Neural cell (in vitro differentiated cells): Measurements from ENCODE around the gene KCTD3. TPM values are rescaled to one million over a fixed set of nuclear protein-coding genes. Genes with fewer than 3 reads are reported as not detected.

ENCODE experiments used
- H2AFZ ChIP-seq: fragments of 200-600, 300-800 bp; sonication (generic), shearing (Covaris generic); 2 replicates; pipeline ENCODE4 v1.6.0; 2014; ENCODE audit warnings: low read depth, mild to moderate bottlenecking, antibody characterized with exemption, low read length, moderate library complexity
- H3F3A ChIP-seq: fragments of 200-600 bp; shearing (Covaris generic); 2 replicates; pipeline ENCODE4 v1.6.1; 2016; ENCODE audit warnings: mild to moderate bottlenecking, moderate library complexity, mixed read lengths, antibody characterized with exemption, low read length; ENCODE audit not compliant: insufficient read depth, poor library complexity, severe bottlenecking
- H3K27ac ChIP-seq: fragments of 200-600, 300-800 bp; sonication (generic), shearing (Covaris generic); 2 replicates; pipeline ENCODE4 v1.5.1; 2014; ENCODE audit warnings: mild to moderate bottlenecking, low read length, moderate library complexity
- H3K27me3 ChIP-seq: fragments of 300-800, 200-600 bp; sonication (generic), shearing (Covaris generic); 2 replicates; pipeline ENCODE4 v1.6.0; 2014; ENCODE audit warnings: mild to moderate bottlenecking, low read depth, low read length, moderate library complexity; ENCODE audit not compliant: insufficient read depth
- H3K36me3 ChIP-seq: fragments of 300-800, 200-600 bp; sonication (generic), shearing (Covaris generic); 2 replicates; pipeline ENCODE4 v1.5.1; 2014; ENCODE audit warnings: mild to moderate bottlenecking, antibody characterized with exemption, low read length, moderate library complexity; ENCODE audit not compliant: insufficient read depth
- H3K4me2 ChIP-seq: fragments of 300-800, 200-600 bp; sonication (generic), shearing (Covaris generic); 2 replicates; pipeline ENCODE4 v1.6.0; 2014; ENCODE audit warnings: mild to moderate bottlenecking, low read length
- H3K4me3 ChIP-seq: fragments of 300-800, 200-600 bp; sonication (generic), shearing (Covaris generic); 2 replicates; pipeline ENCODE4 v1.5.1; 2014; ENCODE audit warnings: mild to moderate bottlenecking, low read length, moderate library complexity
- H3K79me2 ChIP-seq: fragments of 200-600 bp; shearing (Covaris generic); replicated peaks from 2 replicates; pipeline ENCODE4 v1.6.0; 2014; ENCODE audit warnings: mild to moderate bottlenecking, low read length, moderate library complexity; ENCODE audit not compliant: insufficient read depth
- H3K9ac ChIP-seq: fragments of 300-800, 200-600 bp; sonication (generic), shearing (Covaris generic); 2 replicates; pipeline ENCODE4 v1.6.1; 2016; ENCODE audit warnings: mild to moderate bottlenecking, low read length, mixed read lengths
- H3K9me2 ChIP-seq: fragments of 200-600 bp; shearing (Covaris generic); 2 replicates; pipeline ENCODE4 v1.6.1; 2016; ENCODE audit warnings: mild to moderate bottlenecking, low read length, mixed read lengths; ENCODE audit not compliant: insufficient read depth
- H3K9me3 ChIP-seq: fragments of 200-600, 300-800 bp; sonication (generic), shearing (Covaris generic); 2 replicates; pipeline ENCODE4 v1.6.1; 2016; ENCODE audit warnings: mild to moderate bottlenecking, mixed run types, low read length, moderate library complexity, mixed read lengths
- H4K20me1 ChIP-seq: fragments of 200-600 bp; shearing (Covaris generic); 2 replicates; pipeline ENCODE4 v1.6.1; 2016; ENCODE audit warnings: mild to moderate bottlenecking, mixed run types; ENCODE audit not compliant: insufficient read depth
- EP300 ChIP-seq: fragments of 450-650 bp; conservative IDR thresholded peaks from 2 replicates; pipeline ENCODE4 v1.6.1; 2014; ENCODE audit warnings: antibody characterized with exemption, mild to moderate bottlenecking, moderate library complexity; ENCODE audit not compliant: poor library complexity, severe bottlenecking
- EZH2 ChIP-seq: fragments of 200-600, 300-800 bp; shearing (Covaris generic), sonication (generic); IDR thresholded peaks from 2 replicates; pipeline ENCODE4 v1.6.1; 2014; ENCODE audit warnings: antibody characterized with exemption, low read length, borderline replicate concordance, mild to moderate bottlenecking; ENCODE audit not compliant: insufficient read depth, poor library complexity, severe bottlenecking
- MXI1 ChIP-seq: fragments of 450-650 bp; conservative IDR thresholded peaks from 2 replicates; pipeline ENCODE4 v1.6.1; 2014; ENCODE audit warnings: antibody characterized with exemption, mild to moderate bottlenecking; ENCODE audit not compliant: poor library complexity, severe bottlenecking
- POLR2AphosphoS5 ChIP-seq: IDR thresholded peaks from 2 replicates; pipeline ENCODE4 v1.6.1; 2012
- RAD21 ChIP-seq: fragments of 450-650 bp; conservative IDR thresholded peaks from 2 replicates; pipeline ENCODE4 v1.6.1; 2014; ENCODE audit warnings: antibody characterized with exemption, mild to moderate bottlenecking, moderate library complexity
- SMC3 ChIP-seq: fragments of 450-650 bp; conservative IDR thresholded peaks from 2 replicates; pipeline ENCODE4 v1.6.1; 2014; ENCODE audit warnings: antibody characterized with exemption, mild to moderate bottlenecking, moderate library complexity; ENCODE audit not compliant: poor library complexity
- TAF1 ChIP-seq: IDR thresholded peaks from 2 replicates; pipeline ENCODE4 v1.6.1; 2012; ENCODE audit warnings: low read depth
- polyA plus RNA-seq: library from polyadenylated mRNA; depleted of rRNA; stranded (reverse); fragments of >200 nt; gene quantifications from 2 replicates; pipeline ENCODE4 v1.2.3, GENCODE V29; 2014
- TF ChIP-seq, protein P1 (sequence below): fragments of 450-650 bp; IDR thresholded peaks from 2 replicates; pipeline ENCODE4 v1.5.1; 2014; ENCODE audit warnings: antibody characterized with exemption, mild to moderate bottlenecking, moderate library complexity; ENCODE audit not compliant: poor library complexity, severe bottlenecking
- TF ChIP-seq, protein P2 (sequence below): IDR thresholded peaks from 2 replicates; pipeline ENCODE4 v1.6.1; 2012; ENCODE audit warnings: borderline replicate concordance

KCTD3 gene
- polyA plus RNA-seq, 1 donor from 2014 or later: 82.9 TPM

DNA sequence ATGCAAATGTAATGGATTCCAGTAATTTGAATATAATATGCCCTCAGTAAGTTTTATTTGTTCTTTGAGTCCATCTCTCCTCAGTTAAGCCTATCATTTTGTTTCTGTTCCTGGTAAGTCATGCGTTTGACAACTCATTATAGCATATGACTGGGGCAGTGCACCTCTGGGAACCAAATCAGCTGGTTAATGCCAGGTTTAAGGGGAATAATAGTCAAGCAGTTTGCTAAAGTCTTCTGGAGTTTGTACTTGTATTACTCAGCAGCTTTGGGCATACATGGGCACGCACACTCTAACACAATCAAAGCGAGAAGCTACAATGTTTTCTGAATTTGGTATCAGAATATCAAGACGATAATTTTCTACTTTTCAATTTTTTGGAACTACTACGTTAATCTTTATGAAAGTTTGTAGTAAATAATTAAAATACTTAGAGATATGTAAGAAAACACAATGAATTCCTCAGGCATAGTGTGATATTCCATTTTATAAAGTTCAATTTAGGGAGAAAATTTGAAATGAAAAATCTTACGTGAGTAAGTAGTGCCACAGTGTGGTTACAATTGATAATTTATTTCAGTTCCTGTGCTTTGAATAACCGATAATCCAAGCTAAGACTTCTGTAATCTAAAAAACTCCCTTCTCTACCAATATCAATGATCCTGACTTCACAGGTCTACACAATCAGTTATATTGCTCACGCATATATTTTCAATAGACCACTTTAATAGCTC, 43.8 kb upstream of the KCTD3 start:
- H3K27me3 ChIP-seq: no peaks in the 10 kb centered on the region
- TF ChIP-seq SMC3 (peak; percentile 79), POLR2AphosphoS5 (no peak), RAD21 (peak; percentile 80)
- TF ChIP-seq, protein P1, sequence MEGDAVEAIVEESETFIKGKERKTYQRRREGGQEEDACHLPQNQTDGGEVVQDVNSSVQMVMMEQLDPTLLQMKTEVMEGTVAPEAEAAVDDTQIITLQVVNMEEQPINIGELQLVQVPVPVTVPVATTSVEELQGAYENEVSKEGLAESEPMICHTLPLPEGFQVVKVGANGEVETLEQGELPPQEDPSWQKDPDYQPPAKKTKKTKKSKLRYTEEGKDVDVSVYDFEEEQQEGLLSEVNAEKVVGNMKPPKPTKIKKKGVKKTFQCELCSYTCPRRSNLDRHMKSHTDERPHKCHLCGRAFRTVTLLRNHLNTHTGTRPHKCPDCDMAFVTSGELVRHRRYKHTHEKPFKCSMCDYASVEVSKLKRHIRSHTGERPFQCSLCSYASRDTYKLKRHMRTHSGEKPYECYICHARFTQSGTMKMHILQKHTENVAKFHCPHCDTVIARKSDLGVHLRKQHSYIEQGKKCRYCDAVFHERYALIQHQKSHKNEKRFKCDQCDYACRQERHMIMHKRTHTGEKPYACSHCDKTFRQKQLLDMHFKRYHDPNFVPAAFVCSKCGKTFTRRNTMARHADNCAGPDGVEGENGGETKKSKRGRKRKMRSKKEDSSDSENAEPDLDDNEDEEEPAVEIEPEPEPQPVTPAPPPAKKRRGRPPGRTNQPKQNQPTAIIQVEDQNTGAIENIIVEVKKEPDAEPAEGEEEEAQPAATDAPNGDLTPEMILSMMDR: peak; percentile 68
- H3F3A ChIP-seq: no peaks in the 10 kb centered on the region
- no peaks in the 10 kb centered on the region for H3K9me2 ChIP-seq
- H3K9ac ChIP-seq: no peak overlapping the region
- no peak overlapping the region for H2AFZ ChIP-seq
- no peaks in the 10 kb centered on the region for H3K79me2 ChIP-seq
- no peak overlapping the region for H3K27ac ChIP-seq
- no peaks in the 10 kb centered on the region for H4K20me1 ChIP-seq
- H3K36me3 ChIP-seq: no peaks in the 10 kb centered on the region
- no peak overlapping the region for H3K4me2 ChIP-seq
- no peak overlapping the region for H3K4me3 ChIP-seq
- no peaks in the 10 kb centered on the region for H3K9me3 ChIP-seq

GRCh38 chr1:215523906-215524305, 43.2 kb upstream of the KCTD3 start:
- Histone ChIP-seq H3K27me3 (no peaks in the 10 kb centered on the region), H3K9ac (no peak overlapping the region), H3F3A (no peaks in the 10 kb centered on the region), H2AFZ (no peak overlapping the region), H3K79me2 (no peaks in the 10 kb centered on the region), H4K20me1 (no peaks in the 10 kb centered on the region), H3K27ac (no peak overlapping the region), H3K9me3 (no peaks in the 10 kb centered on the region), H3K9me2 (no peaks in the 10 kb centered on the region), H3K4me2 (no peak overlapping the region), H3K4me3 (no peak overlapping the region), H3K36me3 (no peaks in the 10 kb centered on the region)
- no peak for TF ChIP-seq RAD21
- TF ChIP-seq EZH2: no peak
- TF ChIP-seq EP300: no peak
- TF ChIP-seq POLR2AphosphoS5: no peak
- no peak for TF ChIP-seq MXI1
- TF ChIP-seq, protein P1: no peak
- TF ChIP-seq SMC3: no peak
- TF ChIP-seq, protein P2, sequence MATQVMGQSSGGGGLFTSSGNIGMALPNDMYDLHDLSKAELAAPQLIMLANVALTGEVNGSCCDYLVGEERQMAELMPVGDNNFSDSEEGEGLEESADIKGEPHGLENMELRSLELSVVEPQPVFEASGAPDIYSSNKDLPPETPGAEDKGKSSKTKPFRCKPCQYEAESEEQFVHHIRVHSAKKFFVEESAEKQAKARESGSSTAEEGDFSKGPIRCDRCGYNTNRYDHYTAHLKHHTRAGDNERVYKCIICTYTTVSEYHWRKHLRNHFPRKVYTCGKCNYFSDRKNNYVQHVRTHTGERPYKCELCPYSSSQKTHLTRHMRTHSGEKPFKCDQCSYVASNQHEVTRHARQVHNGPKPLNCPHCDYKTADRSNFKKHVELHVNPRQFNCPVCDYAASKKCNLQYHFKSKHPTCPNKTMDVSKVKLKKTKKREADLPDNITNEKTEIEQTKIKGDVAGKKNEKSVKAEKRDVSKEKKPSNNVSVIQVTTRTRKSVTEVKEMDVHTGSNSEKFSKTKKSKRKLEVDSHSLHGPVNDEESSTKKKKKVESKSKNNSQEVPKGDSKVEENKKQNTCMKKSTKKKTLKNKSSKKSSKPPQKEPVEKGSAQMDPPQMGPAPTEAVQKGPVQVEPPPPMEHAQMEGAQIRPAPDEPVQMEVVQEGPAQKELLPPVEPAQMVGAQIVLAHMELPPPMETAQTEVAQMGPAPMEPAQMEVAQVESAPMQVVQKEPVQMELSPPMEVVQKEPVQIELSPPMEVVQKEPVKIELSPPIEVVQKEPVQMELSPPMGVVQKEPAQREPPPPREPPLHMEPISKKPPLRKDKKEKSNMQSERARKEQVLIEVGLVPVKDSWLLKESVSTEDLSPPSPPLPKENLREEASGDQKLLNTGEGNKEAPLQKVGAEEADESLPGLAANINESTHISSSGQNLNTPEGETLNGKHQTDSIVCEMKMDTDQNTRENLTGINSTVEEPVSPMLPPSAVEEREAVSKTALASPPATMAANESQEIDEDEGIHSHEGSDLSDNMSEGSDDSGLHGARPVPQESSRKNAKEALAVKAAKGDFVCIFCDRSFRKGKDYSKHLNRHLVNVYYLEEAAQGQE: no peak
- TF ChIP-seq TAF1: no peak
